HFFc6 (cell line): ENCODE measurements around the gene CHERP. TPM values are rescaled to one million over a fixed set of nuclear protein-coding genes. Genes with fewer than 3 reads are reported as not detected.

Experiments used
- DNase-seq: peaks from one replicate; pipeline ENCODE4 v3.0.0-alpha.2; 2018
- H3K27ac Mint-ChIP-seq: 2 replicates; pipeline ENCODE4 v1.8.0; 2020; ENCODE audit warnings: mild to moderate bottlenecking, mixed read lengths
- H3K27me3 Mint-ChIP-seq: 2 replicates; pipeline ENCODE4 v1.8.0; 2021; ENCODE audit warnings: mild to moderate bottlenecking, moderate library complexity, mixed read lengths; ENCODE audit not compliant: insufficient read depth
- H3K36me3 Mint-ChIP-seq: 2 replicates; pipeline ENCODE4 v1.8.0; 2021; ENCODE audit warnings: low read depth, mixed read lengths
- H3K4me1 Mint-ChIP-seq: 2 replicates; pipeline ENCODE4 v1.8.0; 2020; ENCODE audit warnings: low read depth, mixed read lengths
- H3K4me3 Mint-ChIP-seq: 2 replicates; pipeline ENCODE4 v1.8.0; 2020; ENCODE audit warnings: mild to moderate bottlenecking, moderate library complexity, mixed read lengths
- H3K9me3 Mint-ChIP-seq: 2 replicates; pipeline ENCODE4 v1.8.0; 2020; ENCODE audit warnings: mild to moderate bottlenecking, mixed read lengths
- total RNA-seq, 6 experiments: library from RNA; stranded (reverse); fragmentation: NEBNext Ultra II Directional; extraction: Animal tissue kit (Norgen Biotek cat#: 25700); gene quantifications; 2 replicates in 1 of 6; 3 replicates in 5 of 6; pipeline ENCODE4 v1.2.3, GENCODE V29; 2021
- TF ChIP-seq, protein P1 (sequence below): fragments of 200-600 bp; sonication (generic); IDR thresholded peaks from 2 replicates; pipeline ENCODE4 v1.5.0; 2021; ENCODE audit warnings: antibody characterized with exemption, mild to moderate bottlenecking

Gene CHERP
- total RNA-seq, 6 experiments from 2014 or later: 30.4 to 38.5 (median 34.6) TPM

DNA sequence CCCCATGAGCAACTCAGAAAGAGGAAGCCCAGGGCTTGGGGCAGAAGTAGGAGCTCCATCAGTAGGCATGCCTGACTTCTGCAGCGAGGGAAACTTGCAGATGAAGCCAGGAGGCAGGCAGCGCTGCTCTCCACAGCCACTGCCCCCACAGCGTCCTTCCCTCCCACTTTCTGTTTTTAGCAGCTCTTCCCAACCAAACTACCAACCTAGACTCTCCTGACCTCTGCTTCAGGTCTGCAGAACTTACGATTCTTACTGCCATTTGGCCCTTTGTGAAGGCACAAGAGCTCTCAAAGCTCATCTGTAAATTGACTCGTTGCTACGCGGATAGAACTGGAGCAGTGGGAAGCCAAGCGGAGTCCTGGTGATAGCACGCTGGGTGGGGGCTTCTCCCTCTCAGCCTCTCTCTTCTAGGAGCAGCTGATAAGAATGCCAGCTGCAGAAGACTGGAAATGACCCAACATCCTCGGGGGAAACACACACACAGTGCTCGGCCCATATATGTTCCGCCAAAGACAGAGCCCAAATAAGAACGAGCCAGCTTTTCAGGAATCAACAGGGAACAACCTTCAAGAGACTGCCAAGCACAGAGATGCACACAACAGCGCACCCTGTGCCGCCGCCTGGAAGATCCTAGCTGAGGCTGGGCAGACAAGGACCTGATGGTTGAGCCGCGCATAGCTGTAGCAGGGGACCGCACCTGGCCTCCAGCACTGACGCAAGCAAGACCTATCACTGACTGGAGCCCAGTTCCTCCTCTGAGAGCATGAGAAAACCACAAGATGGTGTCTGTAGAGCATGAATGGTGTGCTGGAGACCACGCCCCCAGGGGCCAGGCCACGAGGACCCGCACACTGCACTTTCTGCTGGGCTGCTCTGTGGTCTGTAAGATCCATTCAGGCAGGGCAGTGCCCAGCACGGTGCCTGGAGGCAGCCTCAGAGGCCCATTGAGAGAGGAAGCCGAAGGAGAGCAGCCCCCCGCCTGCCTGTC is 45.9 kb upstream of the CHERP start:
- TF ChIP-seq, protein P1, sequence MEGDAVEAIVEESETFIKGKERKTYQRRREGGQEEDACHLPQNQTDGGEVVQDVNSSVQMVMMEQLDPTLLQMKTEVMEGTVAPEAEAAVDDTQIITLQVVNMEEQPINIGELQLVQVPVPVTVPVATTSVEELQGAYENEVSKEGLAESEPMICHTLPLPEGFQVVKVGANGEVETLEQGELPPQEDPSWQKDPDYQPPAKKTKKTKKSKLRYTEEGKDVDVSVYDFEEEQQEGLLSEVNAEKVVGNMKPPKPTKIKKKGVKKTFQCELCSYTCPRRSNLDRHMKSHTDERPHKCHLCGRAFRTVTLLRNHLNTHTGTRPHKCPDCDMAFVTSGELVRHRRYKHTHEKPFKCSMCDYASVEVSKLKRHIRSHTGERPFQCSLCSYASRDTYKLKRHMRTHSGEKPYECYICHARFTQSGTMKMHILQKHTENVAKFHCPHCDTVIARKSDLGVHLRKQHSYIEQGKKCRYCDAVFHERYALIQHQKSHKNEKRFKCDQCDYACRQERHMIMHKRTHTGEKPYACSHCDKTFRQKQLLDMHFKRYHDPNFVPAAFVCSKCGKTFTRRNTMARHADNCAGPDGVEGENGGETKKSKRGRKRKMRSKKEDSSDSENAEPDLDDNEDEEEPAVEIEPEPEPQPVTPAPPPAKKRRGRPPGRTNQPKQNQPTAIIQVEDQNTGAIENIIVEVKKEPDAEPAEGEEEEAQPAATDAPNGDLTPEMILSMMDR: no peak
- H3K27ac Mint-ChIP-seq: no peak overlapping the region; the same call in 1 of the 2 replicates
- DNase-seq: no peak

DNA sequence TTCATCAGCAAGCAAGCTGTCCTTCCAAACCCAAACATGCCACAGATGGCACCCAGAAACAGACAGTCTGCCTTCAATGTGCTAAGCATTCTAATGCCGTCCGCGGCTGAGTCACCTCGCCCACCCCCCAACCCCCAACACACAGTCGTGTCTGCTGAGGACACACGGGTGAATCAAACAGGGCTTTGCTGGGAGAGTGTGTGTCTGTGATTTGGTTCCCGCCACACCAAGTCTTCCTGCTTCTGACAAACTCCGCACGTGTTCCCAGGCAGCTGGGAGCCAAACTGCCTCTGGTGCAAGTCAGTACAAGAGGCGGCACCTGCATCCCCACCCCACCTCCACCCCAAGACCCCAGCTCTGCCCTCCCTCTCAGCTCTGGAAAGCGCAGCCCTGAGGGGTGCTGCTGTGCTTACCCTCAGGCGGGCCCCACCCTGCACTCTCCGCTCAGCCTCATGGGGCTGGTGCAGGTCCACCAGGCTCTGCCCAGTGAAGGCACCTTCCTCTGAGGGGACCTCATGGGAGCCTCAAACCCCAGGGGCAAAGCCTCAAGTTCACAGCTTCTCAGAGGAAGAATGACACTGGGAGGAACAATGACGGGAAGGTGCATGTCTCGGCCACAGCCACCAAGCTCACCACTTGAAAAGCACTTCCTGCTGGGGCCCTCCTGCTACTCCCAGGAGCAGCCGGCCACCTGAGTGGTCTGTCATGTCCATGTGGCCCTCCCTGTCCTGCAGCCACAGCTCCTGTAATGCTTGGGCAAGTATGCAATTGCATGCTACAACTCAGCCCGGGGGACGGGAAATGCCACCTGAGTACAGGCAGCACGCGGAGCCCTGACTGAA is 45.0 kb upstream of the CHERP start:
- Mint-ChIP-seq H3K9me3 (no peaks in the 10 kb centered on the region), H3K27ac (peak overlapping the region; percentile 78), H3K27me3 (no peaks in the 10 kb centered on the region), H3K36me3 (no peaks in the 10 kb centered on the region), H3K4me3 (peak overlapping the region; percentile 50; the same call in 1 of the 2 replicates), H3K4me1 (peaks cover 70% of the 10 kb centered on the region)
- DNase-seq: peak; percentile 25
- TF ChIP-seq, protein P1: no peak

More for the DNA sequence above, 45.9 kb upstream of the CHERP start:
- no peaks in the 10 kb centered on the region for H3K27me3 Mint-ChIP-seq
- no peaks in the 10 kb centered on the region for H3K9me3 Mint-ChIP-seq
- H3K4me3 Mint-ChIP-seq: no peak overlapping the region
- peaks cover 78% of the 10 kb centered on the region for H3K4me1 Mint-ChIP-seq
- no peaks in the 10 kb centered on the region for H3K36me3 Mint-ChIP-seq

DNA sequence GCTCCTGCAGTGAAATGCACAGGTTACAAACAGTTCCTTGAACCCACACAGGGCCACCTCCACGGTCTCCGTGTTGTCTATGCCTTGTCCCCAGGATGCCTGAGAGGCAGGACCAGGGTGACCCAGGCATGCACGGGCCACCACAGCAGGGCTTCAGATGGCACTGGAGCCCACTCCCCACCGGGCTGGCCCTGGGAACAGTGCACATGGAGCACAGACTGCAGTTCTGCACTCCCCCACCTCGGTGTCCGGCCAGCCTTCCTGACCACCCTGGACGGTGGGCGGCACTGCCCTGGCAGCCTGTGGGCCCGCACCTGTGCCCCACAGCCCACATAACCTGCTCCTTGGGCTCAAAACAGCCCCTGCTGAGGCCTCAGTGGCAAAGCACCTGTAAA is 44.2 kb upstream of the CHERP start:
- no peak for DNase-seq
- TF ChIP-seq, protein P1: no peak
- Mint-ChIP-seq H3K36me3 (no peaks in the 10 kb centered on the region), H3K4me1 (peaks cover 69% of the 10 kb centered on the region), H3K9me3 (no peaks in the 10 kb centered on the region), H3K27me3 (no peaks in the 10 kb centered on the region), H3K4me3 (no peak overlapping the region), H3K27ac (no peak overlapping the region)

DNA sequence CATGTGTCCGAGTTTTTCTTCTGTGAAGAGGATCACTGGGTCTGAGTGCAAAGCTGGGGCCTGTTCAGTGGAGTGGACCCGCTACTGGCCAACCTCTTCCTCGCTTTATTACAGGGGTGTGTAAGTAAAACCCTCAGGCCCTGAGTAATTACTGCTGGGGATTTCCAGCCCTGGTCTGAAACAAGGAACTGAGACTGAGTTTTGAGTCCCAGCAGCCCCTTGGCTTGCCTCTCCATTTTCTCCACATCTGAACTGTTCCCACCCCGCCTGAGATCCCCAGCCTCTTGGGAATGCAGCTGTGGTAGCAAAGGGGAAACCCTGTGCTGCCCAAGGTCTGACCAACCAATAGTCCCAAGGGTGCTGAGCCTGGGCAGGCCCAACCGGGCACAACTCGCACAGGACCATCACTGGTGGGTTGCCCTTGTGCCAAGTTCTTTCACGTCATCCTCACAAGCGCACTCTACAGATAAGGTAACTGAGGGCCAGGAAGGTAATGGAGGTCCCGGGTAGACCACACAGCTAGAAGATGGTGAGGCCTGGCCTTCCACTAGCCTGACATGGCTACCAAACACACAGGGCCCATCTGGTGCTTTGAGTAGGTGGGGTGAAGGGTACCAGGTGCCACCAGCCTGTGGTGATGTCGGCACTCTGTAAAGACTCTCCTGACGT is 43.7 kb upstream of the CHERP start:
- TF ChIP-seq, protein P1: no peak
- Mint-ChIP-seq H3K27ac (peak overlapping the region; percentile 26; the same call in 1 of the 2 replicates), H3K27me3 (no peaks in the 10 kb centered on the region), H3K4me3 (no peak overlapping the region), H3K36me3 (no peaks in the 10 kb centered on the region), H3K9me3 (no peaks in the 10 kb centered on the region), H3K4me1 (peaks cover 69% of the 10 kb centered on the region)
- no peak for DNase-seq
